Activated CD8-positive, alpha-beta memory T cell treated with anti-CD3 and anti-CD28 coated beads, Interleukin-2, amount 50 U/mL, for 1 hour (primary cell): ENCODE measurements around the gene TRIM59.

ENCODE experiments used
- DNase-seq: peaks from one replicate; pipeline ENCODE4 v3.0.0-alpha.2; 2020; ENCODE audit errors: extremely low read depth

TRIM59 gene

GRCh38 chr3:160402221-160403027 is 47.2 kb downstream of the TRIM59 start:
- no peak for DNase-seq

- no peak for DNase-seq
These were observed 48.1 kb downstream of the TRIM59 start for GRCh38 chr3:160401291-160402095.

GRCh38 chr3:160400702-160401150 is 48.9 kb downstream of the TRIM59 start:
- DNase-seq: no peak

- no peak for DNase-seq
These were observed 49.4 kb downstream of the TRIM59 start for GRCh38 chr3:160400030-160400701.

- DNase-seq: peak; percentile 86
These were observed 50.2 kb downstream of the TRIM59 start, which contains the start of the genes IFT80 and SMC4 for GRCh38 chr3:160399125-160400029. IFT80 (minus strand) TSS chr3:160399225; CDS start chr3:160384600, 14,625 bp downstream. SMC4 (plus strand) TSS chr3:160399650; CDS start chr3:160400827, 1,177 bp downstream.

GRCh38 chr3:160398820-160399124 is 50.8 kb downstream of the TRIM59 start:
- no peak for DNase-seq

- DNase-seq: no peak
These were observed 54.3 kb downstream of the TRIM59 start for GRCh38 chr3:160395297-160395696.

- DNase-seq: no peak
These were observed 55.6 kb downstream of the TRIM59 start for GRCh38 chr3:160394009-160394392.

- DNase-seq: no peak
These were observed 56.1 kb downstream of the TRIM59 start for GRCh38 chr3:160393346-160394008.

- no peak for DNase-seq
These were observed 56.8 kb downstream of the TRIM59 start for GRCh38 chr3:160392798-160393197.

- DNase-seq: no peak
These were observed 58.9 kb downstream of the TRIM59 start for GRCh38 chr3:160390565-160391138.
